GM19035 (cell line): ENCODE results near the gene MYH4.

Experiments used
- ATAC-seq: cut with Tn5 transposase; IDR thresholded peaks from one replicate; pipeline ENCODE4 v1.9.1; 2021; ENCODE audit not compliant: unreplicated experiment

MYH4 gene

GRCh38 chr17:10421900-10422542 lies 47.3 kb downstream of the MYH4 start, which contains the start of gene MYH8:
Gene MYH8 (minus strand): TSS chr17:10421950. CDS start chr17:10420227, 1,723 bp downstream.
- ATAC-seq, result no peak

- no peak for ATAC-seq
These were observed 48.1 kb downstream of the MYH4 start for GRCh38 chr17:10421211-10421610.

DNA sequence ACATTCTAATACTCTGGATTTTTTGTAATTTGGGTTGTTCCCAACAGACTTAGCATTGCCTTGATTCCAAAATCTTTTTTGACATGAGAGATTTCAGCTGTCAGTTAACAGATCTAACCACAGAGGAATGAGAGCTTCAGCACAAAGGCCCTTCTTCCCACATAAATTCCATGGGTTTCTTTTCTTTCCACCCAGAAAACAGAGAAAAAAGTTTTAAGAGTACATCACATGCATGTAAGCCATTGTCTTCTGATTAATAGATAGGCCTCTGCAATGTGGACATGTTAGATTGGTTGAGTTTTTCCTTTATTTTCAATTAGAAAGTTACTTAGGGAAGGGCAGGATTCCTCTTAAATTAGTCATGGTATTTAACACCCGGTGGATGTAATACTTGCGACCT lies 48.5 kb downstream of the MYH4 start:
- no peak for ATAC-seq

DNA sequence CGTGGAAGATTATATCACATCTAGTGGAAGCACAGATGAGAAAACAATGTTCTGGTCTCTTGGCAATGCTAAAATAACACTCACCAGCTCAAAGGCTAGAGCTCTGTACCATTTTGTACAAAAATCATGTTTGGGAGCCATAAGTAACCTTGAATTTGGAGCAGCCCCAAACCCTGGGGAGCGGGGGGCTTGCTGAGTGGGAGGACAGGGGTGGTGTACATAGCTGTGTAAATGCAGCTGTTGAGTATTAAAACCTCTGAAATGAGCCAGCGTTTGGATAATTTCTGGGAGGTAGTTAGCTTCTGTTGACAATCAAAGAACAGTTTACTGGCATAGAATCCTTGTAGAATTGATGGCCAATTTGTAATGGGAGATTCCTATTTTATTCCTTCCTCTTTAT lies 51.9 kb downstream of the MYH4 start:
- no peak for ATAC-seq

- no peak for ATAC-seq
These were observed 54.2 kb downstream of the MYH4 start for GRCh38 chr17:10415161-10415560.

- ATAC-seq, result no peak
These were observed 65.8 kb downstream of the MYH4 start for GRCh38 chr17:10403589-10403988.

DNA sequence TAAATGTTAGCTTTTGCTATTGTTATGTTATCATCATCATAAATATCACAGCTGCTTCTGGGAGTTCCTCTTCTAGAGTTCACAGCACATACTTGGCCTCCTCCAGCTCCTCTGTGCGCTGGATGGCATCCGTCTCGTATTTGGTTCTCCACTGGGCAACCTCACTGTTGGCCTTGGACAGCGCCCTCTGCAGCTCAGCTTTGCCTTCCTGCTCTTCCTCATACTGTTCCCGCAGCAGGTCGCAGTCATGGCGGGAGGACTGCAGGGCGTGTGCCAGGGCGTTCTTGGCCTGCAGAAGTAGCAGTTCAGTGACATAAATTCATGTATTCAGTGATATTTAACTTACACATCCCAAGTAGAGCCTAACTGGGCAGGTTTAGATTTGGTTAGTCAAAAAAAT lies 71.0 kb downstream of the MYH4 start:
- no peak for ATAC-seq

DNA sequence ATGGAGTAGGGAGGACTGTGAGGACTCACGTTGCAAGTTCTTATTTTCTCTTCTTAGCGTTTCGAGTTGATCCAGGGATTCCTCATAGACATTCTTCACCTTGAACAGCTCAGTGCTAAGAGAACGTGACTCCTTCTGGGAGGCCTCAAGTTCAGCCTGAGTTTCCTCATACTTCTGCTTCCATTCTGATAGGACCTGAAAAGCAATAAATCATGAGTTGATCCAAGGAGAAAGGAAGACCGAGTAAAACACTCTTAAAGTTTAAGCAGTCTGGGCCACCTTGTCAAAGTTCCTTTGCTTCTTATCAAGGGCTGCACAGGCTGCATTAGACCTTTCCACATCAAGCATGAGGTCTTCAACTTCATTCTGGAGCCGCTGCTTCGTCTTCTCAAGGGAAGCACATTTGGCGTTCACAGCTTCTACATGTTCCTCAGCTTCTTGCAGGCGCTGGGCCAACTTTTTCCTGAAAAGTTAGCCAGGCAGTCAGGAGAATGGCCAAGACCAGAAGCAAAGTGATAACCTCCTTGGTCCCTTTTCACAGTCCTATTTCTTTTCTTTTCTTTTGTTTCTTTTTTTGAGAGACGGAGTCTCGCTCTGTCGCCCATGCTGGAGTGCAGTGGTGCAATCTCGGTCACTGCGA lies 72.7 kb downstream of the MYH4 start:
- no peak for ATAC-seq

GRCh38 chr17:10394201-10394887 lies 75.0 kb downstream of the MYH4 start:
- no peak for ATAC-seq
